Prostate gland (tissue), 2 donors: ENCODE results near the gene DZANK1.

ENCODE experiments used
- POLR2A ChIP-seq: fragments of 450-650 bp; IDR thresholded peaks from one replicate; pipeline ENCODE4 v1.6.1; 2016; ENCODE audit warnings: antibody characterized with exemption, mild to moderate bottlenecking
- POLR2AphosphoS5 ChIP-seq: sonication (generic); formaldehyde crosslinking; IDR thresholded peaks from one replicate; pipeline ENCODE4 v1.6.1; 2017; ENCODE audit warnings: antibody characterized with exemption
- TF ChIP-seq, protein P1 (sequence below), 4 experiments: fragments of 200-600 bp in 2 of 4; fragments of 450-650 bp in 2 of 4; sonication (generic) in 2 of 4; IDR thresholded peaks; 1 replicate in 3 of 4; 2 replicates in 1 of 4; pipeline ENCODE4 v1.5.1; 2016 to 2019; ENCODE audit warnings: antibody characterized with exemption in 4 of 4, mild to moderate bottlenecking in 2 of 4, moderate library complexity in 2 of 4

DNA sequence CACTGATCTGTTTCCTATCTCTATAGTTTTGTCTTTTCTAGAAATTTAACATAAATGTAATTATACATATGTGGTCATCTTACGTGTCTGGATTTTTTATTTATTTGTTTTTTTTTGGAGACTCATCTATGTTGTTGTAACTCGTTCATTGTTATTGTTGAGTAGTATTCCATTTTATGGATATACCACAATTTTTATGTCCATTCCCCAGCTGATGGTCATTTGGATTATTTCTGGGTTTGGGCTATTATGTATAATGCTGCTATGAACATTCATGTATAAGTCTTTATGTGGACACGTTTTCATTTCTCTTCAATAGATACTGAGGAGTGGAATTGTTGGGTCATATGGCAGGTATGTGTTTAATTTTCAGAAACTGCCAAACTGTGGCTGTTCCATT, 10.2 kb downstream of the DZANK1 start:
- TF ChIP-seq POLR2A (no peak), POLR2AphosphoS5 (no peak)
- TF ChIP-seq, protein P1, sequence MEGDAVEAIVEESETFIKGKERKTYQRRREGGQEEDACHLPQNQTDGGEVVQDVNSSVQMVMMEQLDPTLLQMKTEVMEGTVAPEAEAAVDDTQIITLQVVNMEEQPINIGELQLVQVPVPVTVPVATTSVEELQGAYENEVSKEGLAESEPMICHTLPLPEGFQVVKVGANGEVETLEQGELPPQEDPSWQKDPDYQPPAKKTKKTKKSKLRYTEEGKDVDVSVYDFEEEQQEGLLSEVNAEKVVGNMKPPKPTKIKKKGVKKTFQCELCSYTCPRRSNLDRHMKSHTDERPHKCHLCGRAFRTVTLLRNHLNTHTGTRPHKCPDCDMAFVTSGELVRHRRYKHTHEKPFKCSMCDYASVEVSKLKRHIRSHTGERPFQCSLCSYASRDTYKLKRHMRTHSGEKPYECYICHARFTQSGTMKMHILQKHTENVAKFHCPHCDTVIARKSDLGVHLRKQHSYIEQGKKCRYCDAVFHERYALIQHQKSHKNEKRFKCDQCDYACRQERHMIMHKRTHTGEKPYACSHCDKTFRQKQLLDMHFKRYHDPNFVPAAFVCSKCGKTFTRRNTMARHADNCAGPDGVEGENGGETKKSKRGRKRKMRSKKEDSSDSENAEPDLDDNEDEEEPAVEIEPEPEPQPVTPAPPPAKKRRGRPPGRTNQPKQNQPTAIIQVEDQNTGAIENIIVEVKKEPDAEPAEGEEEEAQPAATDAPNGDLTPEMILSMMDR (IDR thresholded peaks at IDR 0.05): no peak
